AG08396 (cell line): ENCODE results near the gene OR6C2.
"Not testable (repeated sequence)": the region's sequence is repeated elsewhere in the genome, so short reads cannot be mapped to it uniquely, and the experiment has no call there.

ENCODE experiments used
- DNase-seq: peaks from one replicate; pipeline ENCODE4 v3.0.0; 2012; ENCODE audit warnings: low spot score, mixed read lengths

The OR6C2 gene

GRCh38 chr12:55443776-55444175, at the start of gene OR6C2:
TSS of gene OR6C2 (plus strand) at chr12:55444076. CDS start at chr12:55452214, 8,138 bp downstream.
- no peak for DNase-seq

GRCh38 chr12:55396326-55396725, 47.5 kb upstream of the OR6C2 start:
- DNase-seq: no peak

GRCh38 chr12:55400229-55400628, 43.6 kb upstream of the OR6C2 start, which contains the start of gene OR6C65:
TSS of gene OR6C65 (plus strand) at chr12:55400529. CDS start at chr12:55400529, 0 bp downstream.
- DNase-seq: no peak

GRCh38 chr12:55407866-55408265, 36.0 kb upstream of the OR6C2 start:
- no peak for DNase-seq

GRCh38 chr12:55409133-55409532, 34.7 kb upstream of the OR6C2 start:
- not testable (repeated sequence) for DNase-seq

- not testable (repeated sequence) for DNase-seq
These were observed 31.7 kb upstream of the OR6C2 start for GRCh38 chr12:55412138-55412537.

- DNase-seq: not testable (repeated sequence)
These were observed 30.1 kb upstream of the OR6C2 start for GRCh38 chr12:55413498-55414388.

- not testable (repeated sequence) for DNase-seq
These were observed 29.5 kb upstream of the OR6C2 start for GRCh38 chr12:55414396-55414823.

- not testable (repeated sequence) for DNase-seq
These were observed 29.0 kb upstream of the OR6C2 start for GRCh38 chr12:55414889-55415288.

GRCh38 chr12:55416961-55417360, 26.9 kb upstream of the OR6C2 start:
- DNase-seq: no peak

- DNase-seq: no peak
These were observed 23.4 kb upstream of the OR6C2 start for GRCh38 chr12:55420307-55420962.

- no peak for DNase-seq
These were observed 17.9 kb upstream of the OR6C2 start, which contains the start of gene OR6C76 for GRCh38 chr12:55425954-55426353. TSS of gene OR6C76 (plus strand) at chr12:55426254. CDS start at chr12:55426254, 0 bp downstream.

GRCh38 chr12:55428331-55429243, 15.3 kb upstream of the OR6C2 start:
- no peak for DNase-seq

- DNase-seq: not testable (repeated sequence)
These were observed 2.6 kb upstream of the OR6C2 start for GRCh38 chr12:55441233-55441632.

GRCh38 chr12:55445357-55445756, 1.5 kb downstream of the OR6C2 start:
- no peak for DNase-seq

- no peak for DNase-seq
These were observed 2.5 kb downstream of the OR6C2 start for GRCh38 chr12:55446326-55446725.

- no peak for DNase-seq
These were observed 4.9 kb downstream of the OR6C2 start for GRCh38 chr12:55448825-55449224.

- DNase-seq: not testable (repeated sequence)
These were observed 21.1 kb downstream of the OR6C2 start for GRCh38 chr12:55464926-55465325.

GRCh38 chr12:55467836-55468235, 24.0 kb downstream of the OR6C2 start:
- DNase-seq: no peak

GRCh38 chr12:55469291-55469690, 25.4 kb downstream of the OR6C2 start:
- DNase-seq: no peak

- DNase-seq: no peak
These were observed 26.4 kb downstream of the OR6C2 start, which contains the start of gene OR6C70 for GRCh38 chr12:55470088-55470829. TSS of gene OR6C70 (minus strand) at chr12:55470138. CDS start at chr12:55470138, 0 bp downstream.
